Activated CD8-positive, alpha-beta T cell treated with anti-CD3 and anti-CD28 coated beads for 36 hours (primary cell): ENCODE results near the gene ACVR2A. TPM values are rescaled to one million over a fixed set of nuclear protein-coding genes. Genes with fewer than 3 reads are reported as not detected.

ENCODE experiments used
- ATAC-seq: fragments of 200-7000 bp; cut with Tn5 transposase; one replicate; pipeline ENCODE4 v1.10.0; 2021; ENCODE audit warnings: mild to moderate bottlenecking, moderate library complexity
- CTCF ChIA-PET: fragments of 350-600 bp; sonication (Branson Sonifier 250); formaldehyde crosslinking; loops from one replicate; lab custom pipeline; 2021; ENCODE audit warnings: antibody characterized with exemption; lab: Charles Lee
- POLR2A ChIA-PET: fragments of 350-600 bp; sonication (Branson Sonifier 250); formaldehyde crosslinking; loops from one replicate; lab custom pipeline; 2021; ENCODE audit warnings: antibody characterized with exemption; lab: Charles Lee
- DNase-seq: peaks from one replicate; pipeline ENCODE4 v3.0.0-alpha.2; 2020
- H3K27ac Mint-ChIP-seq: one replicate; pipeline ENCODE4 v1.8.0; 2021; ENCODE audit warnings: mild to moderate bottlenecking, mixed read lengths
- H3K27me3 Mint-ChIP-seq: one replicate; pipeline ENCODE4 v1.8.0; 2021; ENCODE audit warnings: mixed read lengths
- H3K36me3 Mint-ChIP-seq: one replicate; pipeline ENCODE4 v1.8.0; 2021; ENCODE audit warnings: low read depth, mixed read lengths
- H3K4me1 Mint-ChIP-seq: one replicate; pipeline ENCODE4 v1.8.0; 2021; ENCODE audit warnings: low read depth, mixed read lengths
- H3K4me3 Mint-ChIP-seq: one replicate; pipeline ENCODE4 v1.8.0; 2021; ENCODE audit warnings: mild to moderate bottlenecking, moderate library complexity, mixed read lengths
- H3K9me3 Mint-ChIP-seq: one replicate; pipeline ENCODE4 v1.8.0; 2021; ENCODE audit warnings: mixed read lengths
- intact Hi-C: fragments of 100-400 bp; cut with micrococcal nuclease; formaldehyde crosslinking; loops from one replicate; pipeline ENCODE4 v1.10.0; 2022
- total RNA-seq, 2 experiments: library from RNA; stranded (reverse); gene quantifications; one replicate each; pipeline ENCODE4 v1.2.3, GENCODE V29; 2021
- TF ChIP-seq, protein P1 (sequence below): fragments of 200-600 bp; IDR thresholded peaks from one replicate; pipeline ENCODE4 v1.8.0; 2022; ENCODE audit warnings: antibody characterized with exemption, mild to moderate bottlenecking

ACVR2A gene
- total RNA-seq, 2 experiments from 2014 or later = 0.63 to 1.2 TPM

DNA sequence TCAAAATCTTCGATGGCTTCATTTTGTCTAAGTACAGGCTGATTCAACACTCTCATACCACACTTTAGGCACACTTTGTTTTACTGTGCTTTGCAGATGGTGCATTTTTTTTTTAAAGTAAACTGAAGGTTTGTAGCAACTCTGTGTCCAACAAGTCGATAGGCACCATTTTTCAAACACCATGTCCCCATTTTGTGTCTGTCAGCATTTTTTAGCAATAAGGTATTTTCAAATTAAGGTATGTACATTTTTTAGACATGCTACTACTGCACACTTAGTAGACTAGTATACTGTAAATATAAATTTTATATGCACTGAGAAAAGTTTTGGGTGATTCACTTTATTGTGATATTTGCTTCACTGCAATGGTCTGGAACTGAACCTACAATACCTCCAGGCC is 131.3 kb downstream of the ACVR2A start:
- intact Hi-C loops = no loop called here
- peaks cover 15% of the 10 kb centered on the region for H3K4me1 Mint-ChIP-seq
- ChIA-PET POLR2A (no interaction called here), CTCF (no interaction called here)
- no peak for DNase-seq
- ATAC-seq = no peak
- peaks cover 29% of the 10 kb centered on the region for H3K36me3 Mint-ChIP-seq
- no peak overlapping the region for H3K27ac Mint-ChIP-seq
- H3K4me3 Mint-ChIP-seq = no peak overlapping the region
- H3K9me3 Mint-ChIP-seq = peaks cover 8% of the 10 kb centered on the region
- TF ChIP-seq, protein P1, sequence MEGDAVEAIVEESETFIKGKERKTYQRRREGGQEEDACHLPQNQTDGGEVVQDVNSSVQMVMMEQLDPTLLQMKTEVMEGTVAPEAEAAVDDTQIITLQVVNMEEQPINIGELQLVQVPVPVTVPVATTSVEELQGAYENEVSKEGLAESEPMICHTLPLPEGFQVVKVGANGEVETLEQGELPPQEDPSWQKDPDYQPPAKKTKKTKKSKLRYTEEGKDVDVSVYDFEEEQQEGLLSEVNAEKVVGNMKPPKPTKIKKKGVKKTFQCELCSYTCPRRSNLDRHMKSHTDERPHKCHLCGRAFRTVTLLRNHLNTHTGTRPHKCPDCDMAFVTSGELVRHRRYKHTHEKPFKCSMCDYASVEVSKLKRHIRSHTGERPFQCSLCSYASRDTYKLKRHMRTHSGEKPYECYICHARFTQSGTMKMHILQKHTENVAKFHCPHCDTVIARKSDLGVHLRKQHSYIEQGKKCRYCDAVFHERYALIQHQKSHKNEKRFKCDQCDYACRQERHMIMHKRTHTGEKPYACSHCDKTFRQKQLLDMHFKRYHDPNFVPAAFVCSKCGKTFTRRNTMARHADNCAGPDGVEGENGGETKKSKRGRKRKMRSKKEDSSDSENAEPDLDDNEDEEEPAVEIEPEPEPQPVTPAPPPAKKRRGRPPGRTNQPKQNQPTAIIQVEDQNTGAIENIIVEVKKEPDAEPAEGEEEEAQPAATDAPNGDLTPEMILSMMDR = no peak
- H3K27me3 Mint-ChIP-seq = no peaks in the 10 kb centered on the region

DNA sequence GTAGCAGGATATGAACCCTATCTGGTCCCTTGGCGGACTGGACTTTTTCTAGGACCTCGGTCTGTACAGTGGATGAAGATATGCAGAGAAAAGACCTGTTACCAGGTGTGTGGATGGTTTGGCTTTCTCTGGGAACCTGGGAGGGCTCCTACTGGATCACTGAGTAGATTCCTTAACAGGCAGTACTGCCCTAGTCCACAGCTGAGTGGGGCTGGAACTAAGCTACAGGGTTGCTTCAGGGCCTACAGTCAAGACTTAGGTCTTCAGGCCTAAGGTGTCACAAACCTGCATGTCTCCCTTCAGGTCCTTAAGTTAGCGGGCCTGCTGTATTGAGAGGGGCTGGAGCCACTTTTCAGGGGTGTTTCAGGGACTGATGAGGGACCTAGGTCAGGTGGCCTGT is 132.8 kb downstream of the ACVR2A start:
- ChIA-PET CTCF (interaction anchor here (0.5 to 2.0 kb wide), 2 partner anchors 13 to 302 kb away, joined by 4 to 10 read pairs; no protein-coding TSS in a partner anchor), POLR2A (no interaction called here)
- peaks cover 16% of the 10 kb centered on the region for H3K4me1 Mint-ChIP-seq
- peaks cover 26% of the 10 kb centered on the region for H3K36me3 Mint-ChIP-seq
- TF ChIP-seq, protein P1 = no peak
- H3K27ac Mint-ChIP-seq = no peak overlapping the region
- ATAC-seq (no peak), DNase-seq (no peak)
- no peaks in the 10 kb centered on the region for H3K27me3 Mint-ChIP-seq
- H3K4me3 Mint-ChIP-seq = no peak overlapping the region
- peaks cover 8% of the 10 kb centered on the region for H3K9me3 Mint-ChIP-seq
- intact Hi-C loops = no loop called here

Other genes starting within 250 kb of the ACVR2A start
- 10 to 100 TPM; 31.1 to 33.0 TPM for gene ORC4, start 175.7 kb downstream of the ACVR2A start, total RNA-seq
- gene MBD5, start 176.1 kb downstream of the ACVR2A start, total RNA-seq = 10 to 100 TPM; 16.6 to 17.9 TPM